ENCODE results near the gene CERK. TPM values are rescaled to one million over a fixed set of nuclear protein-coding genes. Genes with fewer than 3 reads are reported as not detected.

Gene CERK
- total and polyA plus RNA-seq, 5 experiments from 2014 or later = 39.4 to 185 (median 61.2) TPM

- H3K9me3 Mint-ChIP-seq = no peaks in the 10 kb centered on the region
- peaks cover 0 to 91% (median 9%) of the 10 kb centered on the region in 3 donors for H3K36me3 Mint-ChIP-seq
- H3K27me3 Mint-ChIP-seq = no peaks in the 10 kb centered on the region
- ATAC-seq = no peak
- peaks cover 0 to 3% (median 0%) of the 10 kb centered on the region in 4 donors for H3K4me1 Mint-ChIP-seq
- no peak for DNase-seq
- peak overlapping the region in 1 of 10 donors; percentile 29 for H3K27ac Mint-ChIP-seq
- POLR2A ChIA-PET = interaction anchor here (1.4 kb wide), 1 partner anchor 8 kb away, joined by 5 read pairs; no protein-coding TSS in a partner anchor
- no peak overlapping the region for H3K4me3 Mint-ChIP-seq
Observed at GRCh38 chr22:46693634-46694415, 44.2 kb downstream of the CERK start.

- Mint-ChIP-seq H3K4me3 (no peak overlapping the region), H3K27ac (peak overlapping the region in 1 of 10 donors; percentile 44)
Observed at GRCh38 chr22:46691571-46691970, 46.5 kb downstream of the CERK start.

GRCh38 chr22:46690146-46690545 is 47.9 kb downstream of the CERK start:
- DNase-seq (no peak), ATAC-seq (no peak)
- H3K27me3 Mint-ChIP-seq = no peaks in the 10 kb centered on the region
- H3K36me3 Mint-ChIP-seq = peaks cover 0 to 89% (median 16%) of the 10 kb centered on the region in 3 donors
- no peak overlapping the region for H3K27ac Mint-ChIP-seq
- POLR2A ChIA-PET = interaction anchor here (0.7 kb wide), 1 partner anchor 1737 kb away, joined by 3 read pairs; no protein-coding TSS in a partner anchor
- no peaks in the 10 kb centered on the region for H3K9me3 Mint-ChIP-seq
- H3K4me3 Mint-ChIP-seq = no peak overlapping the region
- H3K4me1 Mint-ChIP-seq = peaks cover 8 to 16% (median 14%) of the 10 kb centered on the region in 4 donors

More at GRCh38 chr22:46691571-46691970, 46.5 kb downstream of the CERK start:
- Mint-ChIP-seq H3K4me1 (peaks cover 0 to 3% (median under 1%) of the 10 kb centered on the region in 4 donors), H3K27me3 (no peaks in the 10 kb centered on the region), H3K9me3 (no peaks in the 10 kb centered on the region), H3K36me3 (peaks cover 0 to 84% (median 12%) of the 10 kb centered on the region in 3 donors)
- no peak for DNase-seq
- POLR2A ChIA-PET = no interaction called here
- ATAC-seq = no peak

GRCh38 chr22:46688949-46689348 is 49.1 kb downstream of the CERK start:
- peak overlapping the region in 1 of 10 donors; percentile 43 for H3K27ac Mint-ChIP-seq
- peaks cover 10 to 27% (median 21%) of the 10 kb centered on the region in 4 donors for H3K4me1 Mint-ChIP-seq
- no peaks in the 10 kb centered on the region for H3K27me3 Mint-ChIP-seq
- H3K9me3 Mint-ChIP-seq = no peaks in the 10 kb centered on the region
- no peak for ATAC-seq
- no peak for DNase-seq
- H3K36me3 Mint-ChIP-seq = peaks cover 0 to 81% (median 16%) of the 10 kb centered on the region in 3 donors
- H3K4me3 Mint-ChIP-seq = peak overlapping the region in 1 of 10 donors; percentile 7
- POLR2A ChIA-PET = no interaction called here

- Mint-ChIP-seq H3K9me3 (no peaks in the 10 kb centered on the region), H3K27me3 (no peaks in the 10 kb centered on the region), H3K4me3 (no peak overlapping the region), H3K4me1 (peaks cover 10 to 29% (median 22%) of the 10 kb centered on the region in 4 donors), H3K36me3 (peaks cover 0 to 66% (median 16%) of the 10 kb centered on the region in 3 donors), H3K27ac (peak overlapping the region in 2 of 10 donors; percentile 11 to 61)
- DNase-seq (peak in 1 of 10 donors; percentile 31), ATAC-seq (no peak)
- POLR2A ChIA-PET = no interaction called here
Observed at GRCh38 chr22:46687460-46687859, 50.6 kb downstream of the CERK start.

GRCh38 chr22:46687048-46687444 is 51.0 kb downstream of the CERK start:
- POLR2A ChIA-PET = no interaction called here
- peak in 1 of 10 donors; percentile 36 for DNase-seq
- no peak for ATAC-seq
- Mint-ChIP-seq H3K27ac (peak overlapping the region in 1 of 10 donors; percentile 11), H3K4me3 (no peak overlapping the region), H3K4me1 (peaks cover 10 to 29% (median 22%) of the 10 kb centered on the region in 4 donors), H3K36me3 (peaks cover 0 to 62% (median 16%) of the 10 kb centered on the region in 3 donors), H3K9me3 (no peaks in the 10 kb centered on the region), H3K27me3 (no peaks in the 10 kb centered on the region)

- Mint-ChIP-seq H3K36me3 (peaks cover 0 to 55% (median 13%) of the 10 kb centered on the region in 3 donors), H3K4me3 (no peak overlapping the region), H3K4me1 (peaks cover 10 to 29% (median 22%) of the 10 kb centered on the region in 4 donors), H3K27me3 (no peaks in the 10 kb centered on the region), H3K27ac (peak overlapping the region in 4 of 10 donors; percentile 53 to 82 (median 65)), H3K9me3 (no peaks in the 10 kb centered on the region)
- POLR2A ChIA-PET = interaction anchor here (1.4 kb wide), 1 partner anchor 8 kb away, joined by 5 read pairs; no protein-coding TSS in a partner anchor
- ATAC-seq (no peak), DNase-seq (peak in 1 of 10 donors; percentile 44)
Observed at GRCh38 chr22:46686221-46687047, 51.6 kb downstream of the CERK start.

- no peaks in the 10 kb centered on the region for H3K27me3 Mint-ChIP-seq
- peaks cover 7 to 30% (median 23%) of the 10 kb centered on the region in 4 donors for H3K4me1 Mint-ChIP-seq
- H3K9me3 Mint-ChIP-seq = no peaks in the 10 kb centered on the region
- POLR2A ChIA-PET = no interaction called here
- H3K27ac Mint-ChIP-seq = peak overlapping the region in 8 of 10 donors; percentile 26 to 86 (median 72)
- H3K4me3 Mint-ChIP-seq = no peak overlapping the region
- ATAC-seq = peak; percentile 14 to 47
- H3K36me3 Mint-ChIP-seq = peaks cover 0 to 39% (median 10%) of the 10 kb centered on the region in 3 donors
- peak in 1 of 10 donors; percentile 63 for DNase-seq
Observed at GRCh38 chr22:46684706-46685105, 53.3 kb downstream of the CERK start.

- Mint-ChIP-seq H3K27ac (peak overlapping the region in 6 of 10 donors; percentile 5 to 61 (median 26)), H3K36me3 (peaks cover 0 to 20% (median 4%) of the 10 kb centered on the region in 3 donors), H3K9me3 (no peaks in the 10 kb centered on the region), H3K27me3 (no peaks in the 10 kb centered on the region), H3K4me1 (peaks cover 7 to 36% (median 27%) of the 10 kb centered on the region in 4 donors), H3K4me3 (no peak overlapping the region)
- ATAC-seq (no peak), DNase-seq (peak in 1 of 10 donors; percentile 48)
- POLR2A ChIA-PET = interaction anchor here (0.5 to 1.5 kb wide), 3 partner anchors 56 to 80 kb away, joined by 3 to 4 read pairs (median 4); partner anchors contain the start of genes CERK and TBC1D22A
Observed at GRCh38 chr22:46682011-46682731, 55.9 kb downstream of the CERK start.

GRCh38 chr22:46681010-46681409 is 57.0 kb downstream of the CERK start:
- ATAC-seq (peak in 1 of 2 donors; percentile 35), DNase-seq (peak in 1 of 10 donors; percentile 19)
- Mint-ChIP-seq H3K9me3 (no peaks in the 10 kb centered on the region), H3K36me3 (peaks cover 0 to 10% (median 4%) of the 10 kb centered on the region in 3 donors), H3K4me3 (no peak overlapping the region), H3K27ac (peak overlapping the region in 4 of 10 donors; percentile 38 to 80 (median 56)), H3K27me3 (no peaks in the 10 kb centered on the region), H3K4me1 (peaks cover 7 to 33% (median 22%) of the 10 kb centered on the region in 4 donors)
- POLR2A ChIA-PET = no interaction called here

- POLR2A ChIA-PET = no interaction called here
- H3K9me3 Mint-ChIP-seq = no peaks in the 10 kb centered on the region
- ATAC-seq = no peak
Observed at GRCh38 chr22:46679706-46680269, 58.3 kb downstream of the CERK start.

More at GRCh38 chr22:46679706-46680269, 58.3 kb downstream of the CERK start:
- DNase-seq = no peak
- H3K4me1 Mint-ChIP-seq = peaks cover 3 to 29% (median 15%) of the 10 kb centered on the region in 4 donors
- H3K36me3 Mint-ChIP-seq = no peaks in the 10 kb centered on the region
- no peak overlapping the region for H3K4me3 Mint-ChIP-seq
- peak overlapping the region in 1 of 10 donors; percentile 44 for H3K27ac Mint-ChIP-seq
- H3K27me3 Mint-ChIP-seq = no peaks in the 10 kb centered on the region

Data from naive thymus-derived CD8-positive, alpha-beta T cell (primary cell).